ENCODE results near the gene LMTK2.

LMTK2 gene

DNA sequence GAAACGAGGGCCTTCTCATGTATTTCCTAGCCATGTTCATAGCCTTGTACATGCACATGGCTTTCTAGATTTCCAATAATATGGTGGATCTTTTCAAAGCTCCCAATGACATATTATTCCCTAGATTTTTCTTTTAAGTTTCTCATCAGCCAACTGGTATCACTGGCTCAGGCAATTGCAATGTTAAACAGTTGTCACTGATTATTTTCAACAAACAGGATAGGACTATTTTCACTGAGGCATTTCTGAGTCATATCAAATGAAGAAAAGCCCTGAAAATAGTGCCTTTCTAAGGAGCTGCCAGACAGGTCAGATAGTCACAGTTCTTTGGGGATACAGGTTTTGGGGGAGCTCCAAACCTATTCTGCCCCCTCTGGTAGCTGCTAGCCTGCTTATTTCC is 4.5 kb upstream of the LMTK2 start:
- no peak overlapping the region for H3K4me3 ChIP-seq (ENCODE audit: low read depth, low read length)
- no peak for TF ChIP-seq CTCF (IDR thresholded peaks at IDR 0.05; ENCODE audit: low read depth, low read length)

GRCh38 chr7:98105942-98106544 is 619 bp upstream of the LMTK2 start:
- no peak overlapping the region for H3K4me3 ChIP-seq (ENCODE audit: low read depth, low read length)
- TF ChIP-seq CTCF (IDR thresholded peaks at IDR 0.05; ENCODE audit: low read depth, low read length) = no peak

DNA sequence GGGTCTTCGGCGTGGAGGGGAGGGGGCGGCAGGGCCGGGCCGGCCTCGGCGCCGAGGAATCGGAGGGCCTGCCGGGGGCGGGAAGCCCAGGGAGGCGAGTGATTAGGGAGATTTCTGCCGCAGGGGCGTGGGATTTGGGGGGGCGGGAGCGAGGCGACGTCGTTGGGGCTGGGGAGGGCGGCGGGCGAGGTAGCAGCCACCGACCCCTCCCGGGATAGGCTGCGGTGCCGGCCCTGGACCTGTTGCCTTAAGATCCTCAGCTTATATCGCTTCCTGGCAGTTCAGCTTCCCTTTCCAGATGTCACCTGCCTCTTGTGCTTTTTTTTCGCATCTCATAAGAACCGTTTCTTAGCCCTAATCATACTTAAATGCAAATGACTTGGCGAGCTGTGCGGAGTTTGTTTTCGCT is 655 bp downstream of the LMTK2 start:
- peak overlapping the region; percentile 88 for H3K4me3 ChIP-seq (ENCODE audit: low read depth, low read length)
- no peak for TF ChIP-seq CTCF (IDR thresholded peaks at IDR 0.05; ENCODE audit: low read depth, low read length)

GRCh38 chr7:98110249-98111022 is 3.8 kb downstream of the LMTK2 start:
- no peak overlapping the region for H3K4me3 ChIP-seq (ENCODE audit: low read depth, low read length)
- TF ChIP-seq CTCF (IDR thresholded peaks at IDR 0.05; ENCODE audit: low read depth, low read length) = no peak

GRCh38 chr7:98112077-98112476 is 5.4 kb downstream of the LMTK2 start:
- TF ChIP-seq CTCF (IDR thresholded peaks at IDR 0.05; ENCODE audit: low read depth, low read length) = no peak
- no peak overlapping the region for H3K4me3 ChIP-seq (ENCODE audit: low read depth, low read length)

- TF ChIP-seq CTCF (IDR thresholded peaks at IDR 0.05; ENCODE audit: low read depth, low read length) = no peak
- no peak overlapping the region for H3K4me3 ChIP-seq (ENCODE audit: low read depth, low read length)
Observed at GRCh38 chr7:98115746-98116525, 9.3 kb downstream of the LMTK2 start.
